GF-D8 (cell line): ENCODE measurements around the gene PRIMPOL.
A peak's percentile ranks its signal among the peaks of the same experiment; 100 is the strongest.
"Not testable (repeated sequence)": the region's sequence is repeated elsewhere in the genome, so short reads cannot be mapped to it uniquely, and the experiment has no call there.

Experiments used
- DNase-seq: peaks from one replicate; lab custom pipeline; 2025; lab: John Stamatoyannopoulos, UW

The PRIMPOL gene

GRCh38 chr4:184712322-184712721, 62.8 kb downstream of the PRIMPOL start:
- DNase-seq = no peak

- DNase-seq = no peak
Measured at GRCh38 chr4:184713887-184714286, 64.3 kb downstream of the PRIMPOL start.

GRCh38 chr4:184715526-184715925, 66.0 kb downstream of the PRIMPOL start:
- no peak for DNase-seq

- DNase-seq = no peak
Measured at GRCh38 chr4:184719407-184719806, 69.9 kb downstream of the PRIMPOL start.

GRCh38 chr4:184721254-184721653, 71.7 kb downstream of the PRIMPOL start:
- no peak for DNase-seq

GRCh38 chr4:184722798-184723197, 73.3 kb downstream of the PRIMPOL start:
- no peak for DNase-seq

- no peak for DNase-seq
Measured at GRCh38 chr4:184727430-184727829, 77.9 kb downstream of the PRIMPOL start.

- no peak for DNase-seq
Measured at GRCh38 chr4:184728858-184729257, 79.3 kb downstream of the PRIMPOL start.

GRCh38 chr4:184729946-184730345, 80.4 kb downstream of the PRIMPOL start:
- no peak for DNase-seq

- DNase-seq = no peak
Measured at GRCh38 chr4:184731056-184731455, 81.5 kb downstream of the PRIMPOL start.

- DNase-seq = no peak
Measured at GRCh38 chr4:184732126-184732525, 82.6 kb downstream of the PRIMPOL start.

GRCh38 chr4:184733654-184734524, 84.4 kb downstream of the PRIMPOL start, which contains the start of gene CENPU:
TSS of gene CENPU (minus strand) at chr4:184734096. CDS start at chr4:184734062, 34 bp downstream.
- peak; percentile 96 for DNase-seq

- DNase-seq = no peak
Measured at GRCh38 chr4:184734758-184735157, 85.2 kb downstream of the PRIMPOL start.

GRCh38 chr4:184739575-184739974, 90.0 kb downstream of the PRIMPOL start:
- peak; percentile 77 for DNase-seq

GRCh38 chr4:184740980-184741391, 91.4 kb downstream of the PRIMPOL start:
- no peak for DNase-seq

GRCh38 chr4:184741651-184742050, 92.1 kb downstream of the PRIMPOL start:
- not testable (repeated sequence) for DNase-seq

- no peak for DNase-seq
Measured at GRCh38 chr4:184743650-184744049, 94.1 kb downstream of the PRIMPOL start.

- DNase-seq = no peak
Measured at GRCh38 chr4:184744236-184744635, 94.7 kb downstream of the PRIMPOL start.
